Pancreas (tissue), 10 donors: ENCODE data around the gene TNRC6B. TPM values are rescaled to one million over a fixed set of nuclear protein-coding genes. Genes with fewer than 3 reads are reported as not detected.

Experiments
- ATAC-seq, 4 donors: fragments of 200-7000 bp; cut with Tn5 transposase; one replicate each; pipeline versions ENCODE4 v1.8.0 to v1.9.1; 2020; ENCODE audit warnings: mild to moderate bottlenecking in 4 of 4, moderate library complexity in 4 of 4
- DNase-seq, 6 donors: peaks; one replicate each; pipeline ENCODE4 v3.0.0-alpha.2; 2020
- FAIRE-seq: peaks from 2 replicates; lab custom pipeline; 2012; peaks lifted over from hg19 to GRCh38; lab: Jason Lieb, UNC
- H3K27ac ChIP-seq, 4 donors: fragments of 200-600 bp; sonication (generic); 1 replicate in 3 of 4; 2 replicates in 1 of 4; pipeline versions ENCODE4 v1.5.0 to v1.8.0; 2020
- H3K27me3 ChIP-seq, 4 donors: fragments of 200-600 bp; one replicate each; pipeline ENCODE4 v1.8.0; 2021
- H3K36me3 ChIP-seq, 3 donors: fragments of 200-600 bp; sonication (generic) in 1 of 3; one replicate each; pipeline versions ENCODE4 v1.5.0 to v1.8.0; 2020 to 2021
- H3K4me1 ChIP-seq, 3 donors: fragments of 200-600 bp; one replicate each; pipeline ENCODE4 v1.8.0; 2021
- H3K4me3 ChIP-seq, 4 donors: fragments of 200-600 bp; sonication (generic) in 2 of 4; one replicate each; pipeline versions ENCODE4 v1.5.0 to v1.8.0; 2020 to 2021
- H3K9me3 ChIP-seq, 4 donors: fragments of 200-600 bp; one replicate each; pipeline ENCODE4 v1.8.0; 2021
- WGBS, 2 donors: extraction: QIAGEN DNeasy Blood & Tissue Kit; methylation state at CpG; one replicate each; pipeline ENCODE4 v1.1.7; 2013; 5-methylcytosine and 5-hydroxymethylcytosine counted together
- intact Hi-C, 3 donors: fragments of 100-400 bp; cut with DNase I; formaldehyde crosslinking; loops; one replicate each; pipeline versions ENCODE4 v1.11.1 to v1.14.2; 2022
- polyA plus RNA-seq, 2 donors: library from polyadenylated mRNA; stranded (reverse); fragments of 200-250 nt; gene quantifications; one replicate each; pipeline ENCODE4 v1.2.3, GENCODE V29; 2013
- total RNA-seq, 6 donors: library from RNA; stranded (reverse); fragmentation: NEBNext Ultra II Directional in 4 of 6; extraction: Animal tissue kit (Norgen Biotek cat#: 25700) in 4 of 6; gene quantifications; one replicate each; pipeline versions ENCODE4 v1.2.1 to v1.2.4, GENCODE V29; 2021 to 2023
- TF ChIP-seq, protein P1 (sequence below), 4 donors: fragments of 200-600 bp; sonication (generic) in 3 of 4; IDR thresholded peaks; one replicate each; pipeline versions ENCODE4 v1.5.0 to v1.8.0; 2021; ENCODE audit warnings: antibody characterized with exemption in 4 of 4
- donor health status: healthy with polysubstance abuse.
- donor health status: DM: no; HTN: no; CAD: no; lungs with moderate emphysema.
- donor health status: DM: no; HTN: no; CAD: no.
- donor health status: control.
- donor health status: control.
- donor health status: Bipolar disorder and iron deficiency.
- donor health status: DM: yes; HTN: yes; CAD: no.
- donor health status: DM: no; HTN: no; CAD: no.
- donor health status: DM: no; HTN: no; CAD: no.
- donor health status: DM: yes; HTN: yes; CAD: no.

The TNRC6B gene
- total and polyA plus RNA-seq, 8 donors = 2.2 to 31.3 (median 21.0) TPM

- no peaks in the 10 kb centered on the region for H3K9me3 ChIP-seq
- intact Hi-C loops = no loop called here
- no peaks in the 10 kb centered on the region for H3K36me3 ChIP-seq
- ATAC-seq (no peak), FAIRE-seq (no peak), DNase-seq (no peak)
- H3K27me3 ChIP-seq = no peaks in the 10 kb centered on the region
- H3K4me3 ChIP-seq = no peak overlapping the region
- TF ChIP-seq, protein P1, sequence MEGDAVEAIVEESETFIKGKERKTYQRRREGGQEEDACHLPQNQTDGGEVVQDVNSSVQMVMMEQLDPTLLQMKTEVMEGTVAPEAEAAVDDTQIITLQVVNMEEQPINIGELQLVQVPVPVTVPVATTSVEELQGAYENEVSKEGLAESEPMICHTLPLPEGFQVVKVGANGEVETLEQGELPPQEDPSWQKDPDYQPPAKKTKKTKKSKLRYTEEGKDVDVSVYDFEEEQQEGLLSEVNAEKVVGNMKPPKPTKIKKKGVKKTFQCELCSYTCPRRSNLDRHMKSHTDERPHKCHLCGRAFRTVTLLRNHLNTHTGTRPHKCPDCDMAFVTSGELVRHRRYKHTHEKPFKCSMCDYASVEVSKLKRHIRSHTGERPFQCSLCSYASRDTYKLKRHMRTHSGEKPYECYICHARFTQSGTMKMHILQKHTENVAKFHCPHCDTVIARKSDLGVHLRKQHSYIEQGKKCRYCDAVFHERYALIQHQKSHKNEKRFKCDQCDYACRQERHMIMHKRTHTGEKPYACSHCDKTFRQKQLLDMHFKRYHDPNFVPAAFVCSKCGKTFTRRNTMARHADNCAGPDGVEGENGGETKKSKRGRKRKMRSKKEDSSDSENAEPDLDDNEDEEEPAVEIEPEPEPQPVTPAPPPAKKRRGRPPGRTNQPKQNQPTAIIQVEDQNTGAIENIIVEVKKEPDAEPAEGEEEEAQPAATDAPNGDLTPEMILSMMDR (IDR thresholded peaks at IDR 0.05) = no peak
- 92% methylated on average over 11 of the region's 11 CpGs for WGBS, 2 donors
- peaks cover 0 to 7% (median 0%) of the 10 kb centered on the region in 3 donors for H3K4me1 ChIP-seq
- peak overlapping the region in 1 of 4 donors; percentile 8 for H3K27ac ChIP-seq
Measured at GRCh38 chr22:40216041-40216756, 38.5 kb downstream of the TNRC6B start.

DNA sequence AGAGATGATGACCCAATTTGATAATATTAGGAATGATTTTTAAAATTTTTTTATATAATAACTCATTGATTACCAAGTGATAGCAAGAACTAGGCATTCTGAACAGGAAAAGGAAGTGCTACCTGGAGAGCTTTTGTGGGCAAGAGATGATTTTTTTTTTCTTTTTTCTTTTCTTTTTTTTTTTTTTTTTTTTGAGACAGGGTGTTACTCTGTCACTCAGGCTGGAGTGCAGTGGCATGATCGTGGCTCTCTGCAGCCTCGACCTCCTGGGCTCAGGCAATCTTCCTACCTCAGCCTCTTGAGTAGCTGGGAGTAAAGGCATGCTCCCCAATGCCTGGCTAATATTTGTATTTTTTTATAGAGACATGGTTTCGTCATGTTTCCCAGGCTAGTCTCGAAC lies 40.4 kb downstream of the TNRC6B start:
- Histone ChIP-seq H3K27ac (no peak overlapping the region), H3K27me3 (no peaks in the 10 kb centered on the region), H3K4me1 (peaks cover 0 to 7% (median 0%) of the 10 kb centered on the region in 3 donors), H3K36me3 (no peaks in the 10 kb centered on the region), H3K4me3 (no peak overlapping the region), H3K9me3 (no peaks in the 10 kb centered on the region)
- 88 to 95% methylated on average over 4 of the region's 4 CpGs for WGBS, 2 donors
- ATAC-seq (no peak), FAIRE-seq (no peak), DNase-seq (no peak)
- intact Hi-C loops = no loop called here
- TF ChIP-seq, protein P1 (IDR thresholded peaks at IDR 0.05) = no peak

- Histone ChIP-seq H3K36me3 (no peaks in the 10 kb centered on the region), H3K27ac (no peak overlapping the region), H3K27me3 (no peaks in the 10 kb centered on the region), H3K4me3 (no peak overlapping the region), H3K9me3 (no peaks in the 10 kb centered on the region), H3K4me1 (peaks cover 0 to 8% (median 0%) of the 10 kb centered on the region in 3 donors)
- ATAC-seq = no peak
- TF ChIP-seq, protein P1 (IDR thresholded peaks at IDR 0.05) = no peak
- no peak for DNase-seq
- FAIRE-seq = no peak
- 82 to 85% methylated on average over 6 of the region's 6 CpGs for WGBS, 2 donors
- intact Hi-C loops = no loop called here
Measured at GRCh38 chr22:40218723-40219294, 41.1 kb downstream of the TNRC6B start.

DNA sequence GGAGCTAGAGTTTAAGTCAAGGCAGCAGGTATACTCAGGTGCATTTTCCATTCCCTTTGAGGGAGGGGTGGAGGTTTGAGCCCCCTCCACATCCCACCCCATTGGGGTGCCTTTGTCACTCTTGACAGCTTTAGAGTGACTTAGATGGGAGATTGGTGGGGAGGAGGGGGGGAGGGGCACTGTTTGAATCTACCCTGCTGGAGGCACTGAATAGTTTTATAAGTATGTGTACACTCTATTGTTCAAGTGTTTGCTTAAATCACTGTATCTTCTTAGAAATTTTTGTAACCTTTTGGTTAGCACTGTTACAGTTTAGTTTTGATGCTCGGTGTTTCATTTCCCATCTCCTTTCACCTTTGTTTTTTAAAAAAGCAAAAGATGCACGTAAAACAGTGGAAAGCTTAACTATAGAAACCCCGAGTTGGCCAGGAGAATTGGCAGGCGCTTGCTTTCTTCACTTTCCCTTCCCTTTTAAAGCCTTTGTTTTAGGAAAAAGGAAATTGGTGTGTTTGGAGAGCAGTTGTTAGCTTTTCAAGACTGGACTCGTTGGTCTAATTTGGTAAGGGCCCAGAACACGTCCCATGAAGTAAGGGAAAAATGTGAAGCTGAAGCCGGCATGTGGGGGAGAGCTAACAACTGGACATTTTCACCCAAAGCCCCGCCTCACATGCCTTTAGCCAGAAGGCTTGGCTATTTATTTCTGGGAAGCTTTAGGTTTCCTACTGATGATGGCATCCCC lies 42.8 kb downstream of the TNRC6B start:
- DNase-seq = no peak
- no peak for FAIRE-seq
- Histone ChIP-seq H3K27ac (peak overlapping the region in 1 of 4 donors; percentile 10), H3K9me3 (no peaks in the 10 kb centered on the region), H3K4me3 (no peak overlapping the region), H3K36me3 (no peaks in the 10 kb centered on the region), H3K4me1 (peaks cover 0 to 12% (median 7%) of the 10 kb centered on the region in 3 donors), H3K27me3 (no peaks in the 10 kb centered on the region)
- intact Hi-C loops = no loop called here
- 69 to 71% methylated on average over 8 of the region's 8 CpGs for WGBS, 2 donors
- no peak for ATAC-seq
- TF ChIP-seq, protein P1 (IDR thresholded peaks at IDR 0.05) = no peak
